HCT116 (cell line): ENCODE results near the gene GPN2. TPM values are rescaled to one million over a fixed set of nuclear protein-coding genes. Genes with fewer than 3 reads are reported as not detected.

Experiments
- ATAC-seq: fragments of 200-7000 bp; cut with Tn5 transposase; 2 replicates; pipeline ENCODE4 v1.9.1; 2020; ENCODE audit warnings: mild to moderate bottlenecking, moderate library complexity
- BruUV-seq: library from RNA; stranded (reverse); fragments of 400-500 nt; replicated peaks from 2 replicates; lab custom pipeline; 2021; lab: Mats Ljungman, UMichigan
- CTCF ChIA-PET: fragments of 300-600 bp; sonication (Branson Sonifier 250); formaldehyde crosslinking; loops from one replicate; lab custom pipeline; 2021; ENCODE audit warnings: antibody characterized with exemption; lab: Charles Lee
- POLR2A ChIA-PET: fragments of 300-600, 350-600 bp; sonication (Branson Sonifier 250); formaldehyde crosslinking; loops from one replicate; lab custom pipeline; 2021; ENCODE audit warnings: antibody characterized with exemption; lab: Charles Lee
- RAD21 ChIA-PET, 2 experiments: fragments of 300-600 bp; sonication (Branson Sonifier 250); formaldehyde crosslinking; loops; one replicate each; lab custom pipeline; 2023; ENCODE audit warnings: low total read pairs in 2 of 2; ENCODE audit not compliant: uncharacterized antibody in 2 of 2, unreplicated experiment in 2 of 2, low non-redundant PET in 1 of 2; lab: Charles Lee
- DNase-seq: peaks from one replicate; pipeline ENCODE4 v3.0.0-alpha.2; 2010; ENCODE audit warnings: low read depth, low spot score
- H2AFZ ChIP-seq: fragments of 200-600 bp; shearing (Covaris generic), sonication (generic); 2 replicates; pipeline ENCODE4 v1.6.1; 2017; ENCODE audit warnings: low read depth, mixed run types, mixed read lengths, antibody characterized with exemption, low read length; ENCODE audit not compliant: poor library complexity, severe bottlenecking
- H3K27ac ChIP-seq: 2 replicates; pipeline ENCODE4 v1.5.1; 2012; ENCODE audit warnings: low read depth, low read length
- H3K27me3 ChIP-seq: fragments of 200-600 bp; sonication (generic); 2 replicates; pipeline ENCODE4 v1.6.1; 2016; ENCODE audit warnings: mixed run types, low read length, mixed read lengths; ENCODE audit not compliant: insufficient read depth
- H3K36me3 ChIP-seq, 2 experiments: fragments of 200-500 bp in 1 of 2; fragments of 200-600 bp in 1 of 2; sonication (Bioruptor generic) in 1 of 2; sonication (generic) in 1 of 2; 2 replicates each; pipeline versions ENCODE4 v1.5.1 to v1.6.1; 2014 to 2016; ENCODE audit warnings: low read length in 2 of 2, inconsistent platforms in 1 of 2, mixed read lengths in 1 of 2, mixed run types in 1 of 2; ENCODE audit not compliant: insufficient read depth in 2 of 2, control insufficient read depth in 1 of 2
- H3K4me1 ChIP-seq, 2 experiments: fragments of 200-600 bp in 1 of 2; sonication (generic) in 1 of 2; 2 replicates each; pipeline versions ENCODE4 v1.5.1 to v1.6.1; 2012 to 2017; ENCODE audit warnings: low read length in 2 of 2, inconsistent platforms in 1 of 2, mild to moderate bottlenecking in 1 of 2, mixed read lengths in 1 of 2, mixed run types in 1 of 2, moderate library complexity in 1 of 2; ENCODE audit not compliant: insufficient read depth in 2 of 2, control insufficient read depth in 1 of 2
- H3K4me2 ChIP-seq: fragments of 200-600 bp; sonication (generic); 2 replicates; pipeline ENCODE4 v1.6.1; 2017; ENCODE audit warnings: mixed run types, low read length, mixed read lengths
- H3K4me3 ChIP-seq, 2 experiments: fragments of 200-600 bp in 1 of 2; sonication (generic) in 1 of 2; replicated peaks in 1 of 2; 2 replicates each; pipeline ENCODE4 v1.5.1; 2011 to 2016; ENCODE audit warnings: low read length in 2 of 2, control low read depth in 1 of 2, low read depth in 1 of 2, mild to moderate bottlenecking in 1 of 2, mixed read lengths in 1 of 2, mixed run types in 1 of 2
- H3K79me2 ChIP-seq: fragments of 200-600 bp; sonication (generic); 2 replicates; pipeline ENCODE4 v1.6.1; 2017; ENCODE audit warnings: mild to moderate bottlenecking, mixed run types, low read length, moderate library complexity, mixed read lengths; ENCODE audit not compliant: insufficient read depth
- H3K9ac ChIP-seq: fragments of 200-600 bp; sonication (generic); 2 replicates; pipeline ENCODE4 v1.6.1; 2016; ENCODE audit warnings: low read length, mixed read lengths
- H3K9me2 ChIP-seq: fragments of 200-600 bp; sonication (generic), shearing (Covaris generic); 2 replicates; pipeline ENCODE4 v1.6.1; 2017; ENCODE audit warnings: mixed run types, mild to moderate bottlenecking, moderate library complexity; ENCODE audit not compliant: insufficient read depth
- H3K9me3 ChIP-seq, 2 experiments: fragments of 200-500 bp in 1 of 2; fragments of 200-600 bp in 1 of 2; sonication (Bioruptor generic) in 1 of 2; sonication (generic) in 1 of 2; 2 replicates each; pipeline ENCODE4 v1.6.1; 2014 to 2017; ENCODE audit warnings: low read length in 2 of 2, mixed read lengths in 2 of 2, inconsistent platforms in 1 of 2, low read depth in 1 of 2, mild to moderate bottlenecking in 1 of 2, mixed run types in 1 of 2, moderate library complexity in 1 of 2; ENCODE audit not compliant: control insufficient read depth in 1 of 2, insufficient read depth in 1 of 2
- H4K20me1 ChIP-seq: fragments of 200-600 bp; sonication (generic), shearing (Covaris generic); 2 replicates; pipeline ENCODE4 v1.6.1; 2017; ENCODE audit warnings: mixed run types, mild to moderate bottlenecking, moderate library complexity; ENCODE audit not compliant: insufficient read depth
- CBX3 ChIP-seq: IDR thresholded peaks from 2 replicates; pipeline ENCODE4 v1.6.1; 2012; ENCODE audit warnings: low read depth
- ELF1 ChIP-seq: IDR thresholded peaks from 2 replicates; pipeline ENCODE4 v1.6.1; 2012; ENCODE audit warnings: low read depth, borderline replicate concordance
- POLR2A ChIP-seq: IDR thresholded peaks from 2 replicates; pipeline ENCODE4 v1.7.0; 2011; ENCODE audit warnings: borderline replicate concordance; ENCODE audit not compliant: insufficient read depth, insufficient read length; ENCODE audit errors: extremely low read depth
- POLR2AphosphoS5 ChIP-seq: IDR thresholded peaks from 2 replicates; pipeline ENCODE4 v1.6.1; 2011; ENCODE audit warnings: mild to moderate bottlenecking, low read depth, low read length, moderate library complexity
- RAD21 ChIP-seq: IDR thresholded peaks from 2 replicates; pipeline ENCODE4 v1.6.1; 2012; ENCODE audit warnings: low read depth, mild to moderate bottlenecking
- SP1 ChIP-seq: IDR thresholded peaks from 2 replicates; pipeline ENCODE4 v1.6.1; 2012; ENCODE audit warnings: low read depth
- SRF ChIP-seq: IDR thresholded peaks from 2 replicates; pipeline ENCODE4 v1.6.1; 2012; ENCODE audit warnings: low read depth
- TCF7L2 ChIP-seq: IDR thresholded peaks from 2 replicates; pipeline ENCODE4 v1.7.0; 2011; ENCODE audit warnings: borderline replicate concordance, inconsistent platforms; ENCODE audit not compliant: insufficient read depth, insufficient read length; ENCODE audit errors: extremely low read depth
- YY1 ChIP-seq: IDR thresholded peaks from 2 replicates; pipeline ENCODE4 v1.6.1; 2011; ENCODE audit warnings: low read length, low read depth, moderate library complexity, mild to moderate bottlenecking; ENCODE audit not compliant: insufficient replicate concordance; ENCODE audit errors: extremely low read depth
- intact Hi-C: fragments of 100-400 bp; cut with micrococcal nuclease; formaldehyde crosslinking; loops from 2 replicates; pipeline ENCODE4 v1.10.0; 2022
- total RNA-seq: library from RNA; stranded (reverse); gene quantifications from one replicate; pipeline ENCODE4 v1.2.1, GENCODE V29; 2021; ENCODE audit not compliant: unreplicated experiment
- TF ChIP-seq, protein P1 (sequence below): IDR thresholded peaks from 2 replicates; pipeline ENCODE4 v1.6.1; 2011; ENCODE audit warnings: mild to moderate bottlenecking, low read length, moderate library complexity; ENCODE audit not compliant: insufficient replicate concordance; ENCODE audit errors: extremely low read depth
- TF ChIP-seq, protein P2 (sequence below): IDR thresholded peaks from 2 replicates; pipeline ENCODE4 v1.6.1; 2012
- TF ChIP-seq, protein P3 (sequence below): IDR thresholded peaks from 2 replicates; pipeline ENCODE4 v1.6.1; 2012; ENCODE audit warnings: low read depth

The GPN2 gene
- total RNA-seq, 1 experiment from 2014 or later, result 37.2 TPM

DNA sequence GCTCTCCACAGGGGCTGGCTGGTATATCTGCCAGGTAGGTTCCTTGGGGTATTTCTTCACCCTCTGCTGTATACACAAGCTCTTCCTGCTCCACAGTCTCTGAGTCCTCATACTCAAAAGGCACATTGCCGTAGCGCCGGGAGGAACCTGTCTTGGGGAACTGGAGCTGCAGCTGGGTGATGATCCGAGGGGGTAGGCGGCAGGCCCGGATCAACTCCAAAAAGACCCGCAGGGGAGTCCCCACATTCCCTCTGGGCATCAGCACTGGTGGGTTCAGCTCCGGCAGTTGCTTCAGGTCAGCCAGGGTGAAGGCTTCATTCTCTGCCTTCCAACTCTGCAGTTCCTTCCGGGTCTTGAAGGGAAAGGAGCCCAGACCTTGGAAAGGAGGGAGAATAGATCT, 7.3 kb upstream of the GPN2 start (continued):
- TF ChIP-seq SRF (no peak), POLR2A (no peak)
- TF ChIP-seq, protein P1, sequence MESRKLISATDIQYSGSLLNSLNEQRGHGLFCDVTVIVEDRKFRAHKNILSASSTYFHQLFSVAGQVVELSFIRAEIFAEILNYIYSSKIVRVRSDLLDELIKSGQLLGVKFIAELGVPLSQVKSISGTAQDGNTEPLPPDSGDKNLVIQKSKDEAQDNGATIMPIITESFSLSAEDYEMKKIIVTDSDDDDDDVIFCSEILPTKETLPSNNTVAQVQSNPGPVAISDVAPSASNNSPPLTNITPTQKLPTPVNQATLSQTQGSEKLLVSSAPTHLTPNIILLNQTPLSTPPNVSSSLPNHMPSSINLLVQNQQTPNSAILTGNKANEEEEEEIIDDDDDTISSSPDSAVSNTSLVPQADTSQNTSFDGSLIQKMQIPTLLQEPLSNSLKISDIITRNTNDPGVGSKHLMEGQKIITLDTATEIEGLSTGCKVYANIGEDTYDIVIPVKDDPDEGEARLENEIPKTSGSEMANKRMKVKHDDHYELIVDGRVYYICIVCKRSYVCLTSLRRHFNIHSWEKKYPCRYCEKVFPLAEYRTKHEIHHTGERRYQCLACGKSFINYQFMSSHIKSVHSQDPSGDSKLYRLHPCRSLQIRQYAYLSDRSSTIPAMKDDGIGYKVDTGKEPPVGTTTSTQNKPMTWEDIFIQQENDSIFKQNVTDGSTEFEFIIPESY, result no peak
- TF ChIP-seq, all 23 proteins: peak for 0

DNA sequence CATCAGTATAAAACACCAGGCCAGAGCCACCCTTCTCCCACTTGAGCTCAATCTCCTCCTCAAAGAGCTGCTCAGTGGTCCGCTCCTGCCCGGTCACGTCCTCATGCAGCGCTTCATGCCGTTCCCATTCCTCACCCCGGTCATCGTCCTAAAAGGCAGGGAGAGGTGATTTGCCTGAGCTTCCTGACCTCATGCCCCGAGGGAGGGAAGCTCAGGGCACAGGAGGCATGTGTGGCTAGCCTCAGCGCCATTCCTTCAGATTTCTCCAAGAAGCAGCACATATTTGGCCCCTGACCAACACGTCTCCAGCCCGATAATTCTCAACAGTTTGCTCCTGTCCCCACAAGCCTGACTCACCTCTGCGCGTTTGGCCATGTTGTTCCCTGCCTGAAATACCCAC, 4.2 kb upstream of the GPN2 start:
- intact Hi-C loops, result no loop called here
- POLR2A ChIA-PET, result no interaction called here
- H3K4me3 ChIP-seq, result no peak overlapping the region
- BruUV-seq, result no TSS peak
- H3K27ac ChIP-seq, result no peak overlapping the region
- H3K4me1 ChIP-seq, result peaks cover 4 to 16% of the 10 kb centered on the region in 2 experiments; a peak in 3 of 4 replicates
- H3K4me2 ChIP-seq, result no peak overlapping the region
- no peak overlapping the region for H3K9ac ChIP-seq
- RAD21 ChIA-PET, result no interaction called here
- CTCF ChIA-PET, result no interaction called here
- no peaks in the 10 kb centered on the region for H3K9me3 ChIP-seq
- ATAC-seq (no peak), DNase-seq (no peak)
- H4K20me1 ChIP-seq, result no peaks in the 10 kb centered on the region
- H3K79me2 ChIP-seq, result peaks cover 39% of the 10 kb centered on the region
- H3K9me2 ChIP-seq, result no peaks in the 10 kb centered on the region
- no peak overlapping the region for H2AFZ ChIP-seq
- no peak for TF ChIP-seq POLR2AphosphoS5
- TF ChIP-seq RAD21, result no peak
- TF ChIP-seq ELF1, result no peak
- TF ChIP-seq, protein P2, sequence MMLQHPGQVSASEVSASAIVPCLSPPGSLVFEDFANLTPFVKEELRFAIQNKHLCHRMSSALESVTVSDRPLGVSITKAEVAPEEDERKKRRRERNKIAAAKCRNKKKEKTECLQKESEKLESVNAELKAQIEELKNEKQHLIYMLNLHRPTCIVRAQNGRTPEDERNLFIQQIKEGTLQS, result no peak
- TF ChIP-seq, protein P1, result no peak
- TF ChIP-seq YY1, result no peak
- TF ChIP-seq CBX3, result no peak
- no peak for TF ChIP-seq SP1
- TF ChIP-seq, protein P3, sequence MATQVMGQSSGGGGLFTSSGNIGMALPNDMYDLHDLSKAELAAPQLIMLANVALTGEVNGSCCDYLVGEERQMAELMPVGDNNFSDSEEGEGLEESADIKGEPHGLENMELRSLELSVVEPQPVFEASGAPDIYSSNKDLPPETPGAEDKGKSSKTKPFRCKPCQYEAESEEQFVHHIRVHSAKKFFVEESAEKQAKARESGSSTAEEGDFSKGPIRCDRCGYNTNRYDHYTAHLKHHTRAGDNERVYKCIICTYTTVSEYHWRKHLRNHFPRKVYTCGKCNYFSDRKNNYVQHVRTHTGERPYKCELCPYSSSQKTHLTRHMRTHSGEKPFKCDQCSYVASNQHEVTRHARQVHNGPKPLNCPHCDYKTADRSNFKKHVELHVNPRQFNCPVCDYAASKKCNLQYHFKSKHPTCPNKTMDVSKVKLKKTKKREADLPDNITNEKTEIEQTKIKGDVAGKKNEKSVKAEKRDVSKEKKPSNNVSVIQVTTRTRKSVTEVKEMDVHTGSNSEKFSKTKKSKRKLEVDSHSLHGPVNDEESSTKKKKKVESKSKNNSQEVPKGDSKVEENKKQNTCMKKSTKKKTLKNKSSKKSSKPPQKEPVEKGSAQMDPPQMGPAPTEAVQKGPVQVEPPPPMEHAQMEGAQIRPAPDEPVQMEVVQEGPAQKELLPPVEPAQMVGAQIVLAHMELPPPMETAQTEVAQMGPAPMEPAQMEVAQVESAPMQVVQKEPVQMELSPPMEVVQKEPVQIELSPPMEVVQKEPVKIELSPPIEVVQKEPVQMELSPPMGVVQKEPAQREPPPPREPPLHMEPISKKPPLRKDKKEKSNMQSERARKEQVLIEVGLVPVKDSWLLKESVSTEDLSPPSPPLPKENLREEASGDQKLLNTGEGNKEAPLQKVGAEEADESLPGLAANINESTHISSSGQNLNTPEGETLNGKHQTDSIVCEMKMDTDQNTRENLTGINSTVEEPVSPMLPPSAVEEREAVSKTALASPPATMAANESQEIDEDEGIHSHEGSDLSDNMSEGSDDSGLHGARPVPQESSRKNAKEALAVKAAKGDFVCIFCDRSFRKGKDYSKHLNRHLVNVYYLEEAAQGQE, result no peak
- no peak for TF ChIP-seq TCF7L2
- no peaks in the 10 kb centered on the region for H3K27me3 ChIP-seq
- peaks cover 14 to 32% of the 10 kb centered on the region in 2 experiments; a peak in 3 of 4 replicates for H3K36me3 ChIP-seq
